IMR-90 (cell line): ENCODE data around the gene CDKAL1.

Experiments
- CEBPB ChIP-seq: IDR thresholded peaks from 2 replicates; pipeline ENCODE4 v1.6.1; 2012; ENCODE audit warnings: low read depth, low read length, improper control_type of control experiment
- FOS ChIP-seq: fragments of 150-350 bp; IDR thresholded peaks from 2 replicates; pipeline ENCODE4 v1.6.1; 2016; ENCODE audit warnings: low read depth, low read length
- MXI1 ChIP-seq: IDR thresholded peaks from 2 replicates; pipeline ENCODE4 v1.6.1; 2012; ENCODE audit warnings: low read depth, mild to moderate bottlenecking, low read length, moderate library complexity, borderline replicate concordance
- NFE2L2 ChIP-seq: fragments of 150-350 bp; IDR thresholded peaks from 2 replicates; pipeline ENCODE4 v1.6.1; 2016; ENCODE audit warnings: low read depth, mild to moderate bottlenecking, low read length
- POLR2A ChIP-seq: IDR thresholded peaks from 2 replicates; pipeline ENCODE4 v1.6.1; 2012; ENCODE audit warnings: mild to moderate bottlenecking, low read depth, low read length
- RCOR1 ChIP-seq: IDR thresholded peaks from 2 replicates; pipeline ENCODE4 v1.6.1; 2012; ENCODE audit warnings: mild to moderate bottlenecking, low read length, improper control_type of control experiment; ENCODE audit not compliant: insufficient replicate concordance
- RFX5 ChIP-seq: IDR thresholded peaks from 2 replicates; pipeline ENCODE4 v1.8.0; 2012; ENCODE audit warnings: low read depth, mild to moderate bottlenecking, low read length, moderate library complexity
- SMC3 ChIP-seq: fragments of 150-350 bp; IDR thresholded peaks from 2 replicates; pipeline ENCODE4 v1.6.1; 2016; ENCODE audit warnings: low read depth, mild to moderate bottlenecking, antibody characterized with exemption, low read length, moderate library complexity
- TF ChIP-seq, protein P1 (sequence below): conservative IDR thresholded peaks from 2 replicates; pipeline ENCODE4 v1.5.1; 2012; ENCODE audit warnings: mild to moderate bottlenecking, low read depth, low read length, improper control_type of control experiment
- TF ChIP-seq, protein P2 (sequence below): fragments of 150-350 bp; IDR thresholded peaks from 2 replicates; pipeline ENCODE4 v1.6.1; 2017; ENCODE audit warnings: mild to moderate bottlenecking, antibody characterized with exemption, low read length, low read depth

- TF ChIP-seq, protein P1, sequence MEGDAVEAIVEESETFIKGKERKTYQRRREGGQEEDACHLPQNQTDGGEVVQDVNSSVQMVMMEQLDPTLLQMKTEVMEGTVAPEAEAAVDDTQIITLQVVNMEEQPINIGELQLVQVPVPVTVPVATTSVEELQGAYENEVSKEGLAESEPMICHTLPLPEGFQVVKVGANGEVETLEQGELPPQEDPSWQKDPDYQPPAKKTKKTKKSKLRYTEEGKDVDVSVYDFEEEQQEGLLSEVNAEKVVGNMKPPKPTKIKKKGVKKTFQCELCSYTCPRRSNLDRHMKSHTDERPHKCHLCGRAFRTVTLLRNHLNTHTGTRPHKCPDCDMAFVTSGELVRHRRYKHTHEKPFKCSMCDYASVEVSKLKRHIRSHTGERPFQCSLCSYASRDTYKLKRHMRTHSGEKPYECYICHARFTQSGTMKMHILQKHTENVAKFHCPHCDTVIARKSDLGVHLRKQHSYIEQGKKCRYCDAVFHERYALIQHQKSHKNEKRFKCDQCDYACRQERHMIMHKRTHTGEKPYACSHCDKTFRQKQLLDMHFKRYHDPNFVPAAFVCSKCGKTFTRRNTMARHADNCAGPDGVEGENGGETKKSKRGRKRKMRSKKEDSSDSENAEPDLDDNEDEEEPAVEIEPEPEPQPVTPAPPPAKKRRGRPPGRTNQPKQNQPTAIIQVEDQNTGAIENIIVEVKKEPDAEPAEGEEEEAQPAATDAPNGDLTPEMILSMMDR = no peak
- TF ChIP-seq POLR2A (no peak), SMC3 (no peak), RFX5 (no peak), CEBPB (no peak), NFE2L2 (no peak), MXI1 (no peak), FOS (no peak), RCOR1 (no peak)
- TF ChIP-seq, protein P2, sequence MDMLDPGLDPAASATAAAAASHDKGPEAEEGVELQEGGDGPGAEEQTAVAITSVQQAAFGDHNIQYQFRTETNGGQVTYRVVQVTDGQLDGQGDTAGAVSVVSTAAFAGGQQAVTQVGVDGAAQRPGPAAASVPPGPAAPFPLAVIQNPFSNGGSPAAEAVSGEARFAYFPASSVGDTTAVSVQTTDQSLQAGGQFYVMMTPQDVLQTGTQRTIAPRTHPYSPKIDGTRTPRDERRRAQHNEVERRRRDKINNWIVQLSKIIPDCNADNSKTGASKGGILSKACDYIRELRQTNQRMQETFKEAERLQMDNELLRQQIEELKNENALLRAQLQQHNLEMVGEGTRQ = no peak
These were observed 177.3 kb downstream of the CDKAL1 start for GRCh38 chr6:20711518-20711917.
